Upper lobe of left lung (tissue), 6 donors: ENCODE data around the gene KLHL9. TPM values are rescaled to one million over a fixed set of nuclear protein-coding genes. Genes with fewer than 3 reads are reported as not detected.

Source experiments
- ATAC-seq, 2 donors: fragments of 200-7000 bp; cut with Tn5 transposase; one replicate each; pipeline ENCODE4 v1.9.1; 2022; ENCODE audit warnings: mild to moderate bottlenecking in 2 of 2, moderate library complexity in 2 of 2; ENCODE audit not compliant: low FRiP score in 2 of 2
- DNase-seq, 2 donors: peaks; one replicate each; pipeline ENCODE4 v3.0.0-alpha.2; 2019 to 2020
- H3K27ac ChIP-seq, 4 donors: fragments of 200-600 bp; sonication (generic); one replicate each; pipeline ENCODE4 v1.5.1; 2016 to 2019
- H3K27me3 ChIP-seq, 4 donors: fragments of 200-600 bp; sonication (generic); one replicate each; pipeline ENCODE4 v1.5.1; 2017 to 2019
- H3K36me3 ChIP-seq, 4 donors: fragments of 200-600 bp; sonication (generic); one replicate each; pipeline ENCODE4 v1.5.1; 2016 to 2019
- H3K4me1 ChIP-seq, 4 donors: fragments of 200-600 bp; sonication (generic); one replicate each; pipeline ENCODE4 v1.5.1; 2018 to 2019
- H3K4me3 ChIP-seq, 4 donors: fragments of 200-600 bp; sonication (generic); one replicate each; pipeline ENCODE4 v1.5.1; 2017 to 2019; ENCODE audit warnings: mild to moderate bottlenecking in 2 of 4, moderate library complexity in 1 of 4
- H3K9me3 ChIP-seq, 4 donors: fragments of 200-600 bp; sonication (generic); one replicate each; pipeline ENCODE4 v1.5.1; 2018 to 2019
- EP300 ChIP-seq, 4 donors: sonication (generic); formaldehyde crosslinking; IDR thresholded peaks; one replicate each; pipeline ENCODE4 v1.5.1; 2017; ENCODE audit warnings: antibody characterized with exemption in 4 of 4, control low read depth in 2 of 4
- POLR2A ChIP-seq, 4 donors: fragments of 450-650 bp; IDR thresholded peaks; one replicate each; pipeline ENCODE4 v1.5.1; 2016 to 2017; ENCODE audit warnings: antibody characterized with exemption in 4 of 4, mild to moderate bottlenecking in 2 of 4
- POLR2AphosphoS5 ChIP-seq, 2 donors: sonication (generic); formaldehyde crosslinking; IDR thresholded peaks; one replicate each; pipeline ENCODE4 v1.5.1; 2017; ENCODE audit warnings: antibody characterized with exemption in 2 of 2
- WGBS, 2 donors: methylation state at CpG; one replicate each; pipeline ENCODE4 v1.1.5; 2017 to 2018; 5-methylcytosine and 5-hydroxymethylcytosine counted together
- total RNA-seq, 6 donors: library from RNA; depleted of rRNA in 4 of 6; stranded (reverse); fragments of >200 nt in 4 of 6; gene quantifications; one replicate each; pipeline versions ENCODE4 v1.1.0 to v1.2.1, GENCODE V29; 2016 to 2021
- TF ChIP-seq, protein P1 (sequence below), 6 experiments: fragments of 450-650 bp in 4 of 6; fragments of 200-600 bp in 2 of 6; sonication (generic) in 2 of 6; IDR thresholded peaks; one replicate each; pipeline ENCODE4 v1.5.1; 2016 to 2019; ENCODE audit warnings: antibody characterized with exemption in 6 of 6
- donor health status: DM: no; HTN: no; CAD: no; lungs with moderate emphysema.
- donor health status: DM: no; HTN: yes; CAD: no; lungs with severe emphysema.

Gene KLHL9
- total RNA-seq, 6 donors from 2014 or later = 14.6 to 23.7 (median 19.5) TPM

DNA sequence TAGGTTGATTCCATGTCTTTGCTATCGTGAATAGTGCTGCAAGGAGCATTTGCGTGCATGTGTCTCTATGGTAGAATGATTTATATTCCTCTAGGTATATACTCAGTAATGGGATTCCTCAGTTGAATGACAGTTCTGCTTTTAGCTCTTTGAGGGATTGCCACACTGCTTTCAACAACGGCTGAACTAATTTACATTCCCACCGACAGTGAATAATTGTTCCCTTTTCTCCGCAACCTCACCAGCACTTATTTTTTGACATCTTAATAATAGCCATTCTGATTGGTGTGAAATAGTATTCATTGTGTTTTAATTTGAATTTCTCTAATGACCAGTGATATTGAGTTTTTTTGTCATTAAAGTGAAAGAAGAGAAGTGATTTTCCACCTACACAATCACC lies 48.5 kb downstream of the KLHL9 start:
- Histone ChIP-seq H3K9me3 (no peaks in the 10 kb centered on the region), H3K4me1 (no peaks in the 10 kb centered on the region), H3K4me3 (no peak overlapping the region), H3K27ac (no peak overlapping the region), H3K36me3 (no peaks in the 10 kb centered on the region), H3K27me3 (no peaks in the 10 kb centered on the region)
- 73 to 81% methylated on average over 5 of the region's 5 CpGs for WGBS, 2 donors
- DNase-seq (no peak), ATAC-seq (peak in 1 of 2 donors; percentile 56)
- TF ChIP-seq, protein P1, sequence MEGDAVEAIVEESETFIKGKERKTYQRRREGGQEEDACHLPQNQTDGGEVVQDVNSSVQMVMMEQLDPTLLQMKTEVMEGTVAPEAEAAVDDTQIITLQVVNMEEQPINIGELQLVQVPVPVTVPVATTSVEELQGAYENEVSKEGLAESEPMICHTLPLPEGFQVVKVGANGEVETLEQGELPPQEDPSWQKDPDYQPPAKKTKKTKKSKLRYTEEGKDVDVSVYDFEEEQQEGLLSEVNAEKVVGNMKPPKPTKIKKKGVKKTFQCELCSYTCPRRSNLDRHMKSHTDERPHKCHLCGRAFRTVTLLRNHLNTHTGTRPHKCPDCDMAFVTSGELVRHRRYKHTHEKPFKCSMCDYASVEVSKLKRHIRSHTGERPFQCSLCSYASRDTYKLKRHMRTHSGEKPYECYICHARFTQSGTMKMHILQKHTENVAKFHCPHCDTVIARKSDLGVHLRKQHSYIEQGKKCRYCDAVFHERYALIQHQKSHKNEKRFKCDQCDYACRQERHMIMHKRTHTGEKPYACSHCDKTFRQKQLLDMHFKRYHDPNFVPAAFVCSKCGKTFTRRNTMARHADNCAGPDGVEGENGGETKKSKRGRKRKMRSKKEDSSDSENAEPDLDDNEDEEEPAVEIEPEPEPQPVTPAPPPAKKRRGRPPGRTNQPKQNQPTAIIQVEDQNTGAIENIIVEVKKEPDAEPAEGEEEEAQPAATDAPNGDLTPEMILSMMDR (IDR thresholded peaks at IDR 0.05) = no peak
- no peak for TF ChIP-seq POLR2A (IDR thresholded peaks at IDR 0.05)
- no peak for TF ChIP-seq EP300 (IDR thresholded peaks at IDR 0.05)

GRCh38 chr9:21286099-21286498 lies 49.1 kb downstream of the KLHL9 start:
- no peak overlapping the region for H3K4me3 ChIP-seq
- no peaks in the 10 kb centered on the region for H3K36me3 ChIP-seq
- 86 to 91% methylated on average over 5 of the region's 5 CpGs for WGBS, 2 donors
- no peak overlapping the region for H3K27ac ChIP-seq
- H3K27me3 ChIP-seq = no peaks in the 10 kb centered on the region
- no peak for DNase-seq
- TF ChIP-seq EP300 (IDR thresholded peaks at IDR 0.05) = no peak
- no peak for TF ChIP-seq POLR2A (IDR thresholded peaks at IDR 0.05)
- TF ChIP-seq, protein P1 (IDR thresholded peaks at IDR 0.05) = no peak
- no peak for TF ChIP-seq POLR2AphosphoS5 (IDR thresholded peaks at IDR 0.05)
- H3K4me1 ChIP-seq = no peaks in the 10 kb centered on the region
- ATAC-seq = no peak
- no peaks in the 10 kb centered on the region for H3K9me3 ChIP-seq

GRCh38 chr9:21281275-21281674 lies 53.9 kb downstream of the KLHL9 start:
- Histone ChIP-seq H3K36me3 (no peaks in the 10 kb centered on the region), H3K27ac (no peak overlapping the region), H3K4me1 (no peaks in the 10 kb centered on the region), H3K9me3 (no peaks in the 10 kb centered on the region), H3K4me3 (no peak overlapping the region), H3K27me3 (no peaks in the 10 kb centered on the region)
- TF ChIP-seq POLR2A (IDR thresholded peaks at IDR 0.05) = no peak
- DNase-seq (no peak), ATAC-seq (no peak)
- 29 to 64% methylated on average over 2 of the region's 2 CpGs for WGBS, 2 donors

Other genes with a start within 250 kb of the KLHL9 start
- not detected for gene IFNW1, start 193.6 kb downstream of the KLHL9 start, total RNA-seq
- not detected for gene IFNA21, start 168.7 kb downstream of the KLHL9 start, total RNA-seq
- 1 to 10 TPM in 1 of 6 donors, not detected in 5; 2.1 TPM for gene IFNA4, start 147.8 kb downstream of the KLHL9 start, total RNA-seq
- gene IFNA7, start 133.2 kb downstream of the KLHL9 start, total RNA-seq = not detected
- not detected for gene IFNA10, start 128.3 kb downstream of the KLHL9 start, total RNA-seq
- gene IFNA16, start 118.1 kb downstream of the KLHL9 start, total RNA-seq = not detected
- not detected for gene IFNA17, start 107.2 kb downstream of the KLHL9 start, total RNA-seq
- gene IFNA14, start 95.4 kb downstream of the KLHL9 start, total RNA-seq = not detected
- under 1 TPM in 1 of 6 donors, not detected in 5; 0.23 TPM for gene IFNA5, start 30.1 kb downstream of the KLHL9 start, total RNA-seq
- not detected for gene IFNA6, start 15.5 kb upstream of the KLHL9 start, total RNA-seq
- gene IFNA13, start 32.7 kb upstream of the KLHL9 start, total RNA-seq = not detected
- not detected for gene IFNA2, start 50.0 kb upstream of the KLHL9 start, total RNA-seq
- not detected for gene IFNA8, start 73.7 kb upstream of the KLHL9 start, total RNA-seq
- gene IFNA1, start 105.0 kb upstream of the KLHL9 start, total RNA-seq = under 1 TPM in 2 of 6 donors, not detected in 4; 0.26 to 0.30 TPM
- not detected for gene IFNE, start 146.9 kb upstream of the KLHL9 start, total RNA-seq